GM12878 (cell line): Measurements from ENCODE around the gene XYLB. TPM values are rescaled to one million over a fixed set of nuclear protein-coding genes. Genes with fewer than 3 reads are reported as not detected.

Experiments used
- ATAC-seq: fragments of 200-7000 bp; cut with Tn5 transposase; 3 replicates; pipeline ENCODE4 v1.9.1; 2020; ENCODE audit warnings: mild to moderate bottlenecking, moderate library complexity
- BruUV-seq: library from RNA; stranded (reverse); fragments of 400-500 nt; replicated peaks from 2 replicates; lab custom pipeline; 2021; lab: Mats Ljungman, UMichigan
- CTCF ChIA-PET: fragments of 300-600 bp; sonication (Branson Sonifier 250); formaldehyde crosslinking; extraction: SDS; loops from one replicate; lab custom pipeline; 2021; ENCODE audit warnings: inconsistent platforms; lab: Yijun Ruan, JAX
- POLR2A ChIA-PET: fragments of 350-600 bp; formaldehyde crosslinking; extraction: SDS; loops from one replicate; lab custom pipeline; 2021; ENCODE audit warnings: inconsistent platforms; lab: Charles Lee
- RAD21 ChIA-PET: fragments of 300-600 bp; sonication (Branson Sonifier 250); formaldehyde crosslinking; loops from one replicate; lab custom pipeline; 2023; ENCODE audit warnings: antibody characterized with exemption; ENCODE audit not compliant: unreplicated experiment; lab: Charles Lee
- SMC1A ChIA-PET: fragments of 300-600 bp; sonication (Branson Sonifier 250); formaldehyde crosslinking; loops from one replicate; lab custom pipeline; 2023; ENCODE audit not compliant: unreplicated experiment, uncharacterized antibody; lab: Charles Lee
- DNase-seq: peaks from one replicate; pipeline ENCODE4 v3.0.0-alpha.2; 2011; ENCODE audit warnings: low read depth, low spot score
- FAIRE-seq: peaks from 3 replicates; lab custom pipeline; 2011; peaks lifted over from hg19 to GRCh38; lab: Jason Lieb, UNC
- H2AFZ ChIP-seq: 2 replicates; pipeline ENCODE4 v1.6.0; 2011; ENCODE audit warnings: low read depth, low read length, control low read depth; ENCODE audit not compliant: control insufficient read depth
- H3K27ac ChIP-seq: 2 replicates; pipeline ENCODE4 v1.5.1; 2011; ENCODE audit warnings: control low read depth; ENCODE audit not compliant: control insufficient read depth, insufficient read depth
- H3K27me3 ChIP-seq, 2 experiments: replicated peaks in 1 of 2; 2 replicates each; pipeline versions ENCODE4 v1.6.0 to v1.6.1; 2011; ENCODE audit warnings: low read length in 1 of 2; ENCODE audit not compliant: control insufficient read depth in 2 of 2, insufficient read depth in 2 of 2
- H3K36me3 ChIP-seq, 2 experiments: 2 replicates each; pipeline ENCODE4 v1.5.1; 2011; ENCODE audit warnings: low read length in 1 of 2; ENCODE audit not compliant: control insufficient read depth in 2 of 2, insufficient read depth in 2 of 2
- H3K4me1 ChIP-seq: 2 replicates; pipeline ENCODE4 v1.6.1; 2011; ENCODE audit warnings: mild to moderate bottlenecking, low read length, moderate library complexity, mixed read lengths; ENCODE audit not compliant: control insufficient read depth, insufficient read depth
- H3K4me2 ChIP-seq: 2 replicates; pipeline ENCODE4 v1.6.0; 2011; ENCODE audit warnings: control low read depth; ENCODE audit not compliant: control insufficient read depth, insufficient read depth
- H3K4me3 ChIP-seq: fragments of 200-600 bp; sonication (generic); 2 replicates; pipeline ENCODE4 v1.5.1; 2016
- H3K79me2 ChIP-seq: 2 replicates; pipeline ENCODE4 v1.6.0; 2011; ENCODE audit warnings: low read length; ENCODE audit not compliant: control insufficient read depth, insufficient read depth
- H3K9ac ChIP-seq: 2 replicates; pipeline ENCODE4 v1.8.0; 2011; ENCODE audit warnings: low read length, control low read depth, mixed read lengths; ENCODE audit not compliant: control insufficient read depth, insufficient read depth
- H3K9me3 ChIP-seq: replicated peaks from 3 replicates; pipeline ENCODE4 v1.5.1; 2011; ENCODE audit warnings: mild to moderate bottlenecking, low read length; ENCODE audit not compliant: control insufficient read depth, insufficient read depth
- H4K20me1 ChIP-seq: 2 replicates; pipeline ENCODE4 v1.6.0; 2011; ENCODE audit not compliant: control insufficient read depth, insufficient read depth
- CBX3 ChIP-seq: fragments of 200-600 bp; sonication (generic); IDR thresholded peaks from 2 replicates; pipeline ENCODE4 v1.6.1; 2016; ENCODE audit warnings: low read depth, borderline replicate concordance
- MXI1 ChIP-seq: fragments of 150-350 bp; IDR thresholded peaks from 2 replicates; pipeline ENCODE4 v1.6.1; 2011; ENCODE audit warnings: low read depth, mild to moderate bottlenecking, inconsistent platforms, low read length, improper control_type of control experiment
- NR2F1 ChIP-seq: fragments of 450-650 bp; conservative IDR thresholded peaks from 2 replicates; pipeline ENCODE4 v1.6.1; 2017; ENCODE audit warnings: mild to moderate bottlenecking
- PAX8 ChIP-seq: fragments of 450-650 bp; IDR thresholded peaks from 2 replicates; pipeline ENCODE4 v1.6.1; 2017; ENCODE audit warnings: mild to moderate bottlenecking, moderate library complexity
- PRDM15 ChIP-seq: fragments of 450-650 bp; formaldehyde crosslinking; IDR thresholded peaks from 2 replicates; pipeline ENCODE4 v1.4.0; 2020; ENCODE audit warnings: mild to moderate bottlenecking, moderate library complexity
- RB1 ChIP-seq: fragments of 450-650 bp; formaldehyde crosslinking; IDR thresholded peaks from 2 replicates; pipeline ENCODE4 v1.6.1; 2017; ENCODE audit warnings: mild to moderate bottlenecking, borderline replicate concordance
- ZBTB4 ChIP-seq: fragments of 450-650 bp; formaldehyde crosslinking; IDR thresholded peaks from 2 replicates; pipeline ENCODE4 v1.4.0; 2022; ENCODE audit warnings: mild to moderate bottlenecking, moderate library complexity
- WGBS: methylation state at CpG from one replicate; pipeline ENCODE4 v1.1.6; 2016; ENCODE audit warnings: low lambda C conversion rate; ENCODE audit not compliant: insufficient replicate concordance, insufficient coverage; ENCODE audit errors: missing lambda C conversion rate; 5-methylcytosine and 5-hydroxymethylcytosine counted together
- in situ Hi-C: fragments of 300-500 bp; cut with MboI; formaldehyde crosslinking; loops from 9 replicates; pipeline ENCODE4 v1.14.3; 2018; ENCODE audit warnings: mixed read lengths
- intact Hi-C: fragments of 100-400 bp; cut with micrococcal nuclease; formaldehyde crosslinking; loops from one replicate; pipeline ENCODE4 v1.14.2; 2022; ENCODE audit not compliant: unreplicated experiment
- polyA plus RNA-seq, 11 experiments: library from polyadenylated mRNA; depleted of rRNA in 4 of 11; unstranded in 6 of 11; stranded (reverse) in 5 of 11; fragments of >200 nt; fragmentation: Nextera tagmentation in 4 of 11; fragmentation: Illumina TruSeq in 1 of 11; extraction: Ambion mirVana in 4 of 11; extraction: Trizol in 1 of 11; gene quantifications; 1 replicate in 1 of 11; 2 replicates in 10 of 11; pipeline versions ENCODE4 v1.2.1 to v1.2.3, GENCODE V29; 2011 to 2016; ENCODE audit warnings: inconsistent platforms in 2 of 11, missing spikeins in 2 of 11, low read depth in 1 of 11
- total RNA-seq, 4 experiments: library from RNA; depleted of rRNA in 3 of 4; stranded (reverse); fragments of >200 nt in 3 of 4; fragmentation: Illumina TruSeq in 1 of 4; extraction: Trizol in 1 of 4; gene quantifications; 2 replicates each; pipeline versions ENCODE4 v1.2.1 to v1.2.3, GENCODE V29; 2013 to 2021

XYLB gene
- total and polyA plus RNA-seq, 10 of the 15 experiments (the other 5 are each of a cell fraction or from before 2014, with no cell fraction given): 0.60 to 6.1 (median 3.5) TPM

GRCh38 chr3:38366082-38366481, 19.5 kb downstream of the XYLB start:
- Histone ChIP-seq H3K27me3 (no peaks in the 10 kb centered on the region), H3K9ac (no peak overlapping the region), H4K20me1 (no peaks in the 10 kb centered on the region), H3K27ac (no peak overlapping the region), H3K9me3 (no peaks in the 10 kb centered on the region), H3K36me3 (peaks cover 0 to 8% of the 10 kb centered on the region in 2 experiments; a peak in 3 of 4 replicates), H3K4me1 (no peaks in the 10 kb centered on the region), H3K4me3 (no peak overlapping the region), H3K4me2 (no peak overlapping the region), H3K79me2 (no peaks in the 10 kb centered on the region), H2AFZ (no peak overlapping the region)
- no peak for ATAC-seq
- 98% methylated on average over 3 of the region's 3 CpGs for WGBS
- DNase-seq: no peak
- intact Hi-C loops (loop anchor here (5.0 kb wide), 1 partner anchor 116 kb away; no protein-coding TSS in a partner anchor), in situ Hi-C loops (no loop called here)
- no peak for FAIRE-seq
- ChIA-PET RAD21 (no interaction called here), SMC1A (no interaction called here), CTCF (no interaction called here), POLR2A (interaction anchor here (0.6 kb wide), 1 partner anchor 13 kb away, joined by 3 read pairs; no protein-coding TSS in a partner anchor)
- BruUV-seq: no TSS peak
- no peak for TF ChIP-seq RB1
- no peak for TF ChIP-seq PAX8
- no peak for TF ChIP-seq NR2F1
- TF ChIP-seq ZBTB4 (CRISPR knock-in tag): no peak
- no peak for TF ChIP-seq CBX3
- no peak for TF ChIP-seq MXI1
- no peak for TF ChIP-seq PRDM15 (CRISPR knock-in tag)
